Measurements from ENCODE around the gene KCNE1.
"Not testable (repeated sequence)": the region's sequence is repeated elsewhere in the genome, so short reads cannot be mapped to it uniquely, and the experiment has no call there.

Gene KCNE1

DNA sequence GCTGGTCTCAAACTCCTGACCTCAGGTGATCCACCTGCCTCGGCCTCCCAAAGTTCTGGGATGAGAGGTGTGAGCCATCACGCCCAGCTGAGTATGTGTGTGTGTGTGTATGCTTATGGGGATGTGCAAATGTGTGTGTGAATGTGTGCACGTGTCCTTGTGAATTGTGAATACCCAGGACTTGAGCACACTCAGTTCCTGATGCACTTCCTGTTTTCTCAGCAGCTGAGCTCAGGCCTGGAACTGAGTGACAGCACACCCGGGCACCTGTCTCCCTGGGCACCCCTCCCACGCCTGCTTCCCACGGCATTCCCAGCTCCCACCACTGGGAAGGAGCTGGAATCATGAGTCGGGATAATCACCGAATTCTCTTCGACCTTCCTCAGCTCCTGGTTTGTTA is 104.7 kb downstream of the KCNE1 start:
- DNase-seq (ENCODE audit: low spot score): not testable (repeated sequence)

DNA sequence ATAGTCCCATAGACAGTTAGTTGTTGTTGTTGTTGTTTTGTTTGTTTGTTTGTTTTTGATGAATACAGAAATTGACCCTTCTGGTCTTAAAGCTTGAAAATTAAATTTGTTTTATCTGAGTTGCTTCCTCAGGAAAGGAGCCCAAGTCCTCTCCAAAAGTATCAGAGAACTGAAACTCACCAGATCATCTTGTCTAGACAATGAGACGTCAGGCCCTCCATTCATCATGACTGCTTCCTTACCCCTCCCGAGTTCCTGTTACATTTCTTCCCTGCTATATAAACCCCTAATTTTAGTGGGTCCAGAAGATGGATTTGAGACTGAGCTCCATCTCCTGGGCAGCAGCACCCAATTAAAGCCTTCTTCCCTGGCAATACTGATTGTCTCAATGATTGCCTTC is 105.3 kb downstream of the KCNE1 start:
- DNase-seq (ENCODE audit: low spot score): not testable (repeated sequence)

DNA sequence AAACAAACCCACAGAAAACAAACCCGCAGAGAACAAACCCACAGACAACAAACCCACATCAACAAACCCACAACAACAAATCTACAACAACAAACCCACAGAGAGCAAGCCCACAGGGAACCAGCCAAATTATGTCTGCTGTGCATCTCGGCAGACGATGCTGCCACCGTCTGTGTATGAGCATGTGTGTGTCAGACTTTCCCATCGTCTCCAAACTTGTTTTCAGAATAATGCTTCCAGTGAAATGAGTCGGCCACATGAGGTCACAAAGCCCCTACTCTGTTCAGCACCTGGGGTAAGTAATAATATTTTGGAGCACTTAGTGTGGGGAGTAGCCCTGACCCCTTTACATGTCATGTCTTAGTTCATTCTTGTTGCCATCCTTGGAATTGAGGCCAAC is 105.9 kb downstream of the KCNE1 start:
- not testable (repeated sequence) for DNase-seq (ENCODE audit: low spot score)

DNA sequence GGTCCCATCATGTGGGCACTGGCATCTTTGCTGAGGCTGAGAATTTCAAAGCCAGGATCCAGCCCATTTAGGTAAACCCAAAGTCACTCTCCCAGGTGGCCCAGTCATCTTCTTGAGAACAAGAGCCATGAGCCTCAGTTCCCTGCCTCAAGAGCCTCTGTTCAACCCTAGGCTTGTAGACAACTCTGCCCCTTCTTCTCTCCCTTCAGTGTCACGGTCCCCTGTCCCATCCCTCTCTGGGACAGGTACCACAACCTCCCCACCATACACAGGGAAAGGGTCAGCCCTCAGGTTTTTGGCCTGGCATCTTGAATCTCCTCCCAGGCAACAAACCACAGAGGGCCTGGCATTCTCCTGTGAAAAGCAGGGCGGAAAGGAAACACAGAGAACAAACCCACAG is 106.3 kb downstream of the KCNE1 start:
- not testable (repeated sequence) for DNase-seq (ENCODE audit: low spot score)

DNA sequence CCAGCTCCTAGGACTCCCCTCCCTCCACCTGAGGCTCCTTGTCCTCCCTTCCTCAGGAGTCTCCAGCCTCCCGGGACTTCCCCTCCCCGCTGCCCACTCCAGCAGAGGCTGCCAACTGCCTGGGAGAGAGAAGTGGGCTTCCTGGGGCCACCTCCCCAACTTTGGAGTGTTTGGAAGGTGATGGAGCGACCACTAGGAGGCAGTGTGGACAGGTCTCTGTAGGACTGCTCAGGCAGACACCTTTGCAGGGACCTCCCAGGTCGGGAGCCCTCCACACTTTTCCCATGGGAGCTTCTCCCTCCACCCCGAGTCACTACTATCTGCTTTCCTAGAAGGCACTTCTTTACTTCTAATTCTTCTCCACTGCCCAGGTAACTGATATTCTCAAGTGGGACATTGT is 107.3 kb downstream of the KCNE1 start:
- DNase-seq (ENCODE audit: low spot score): not testable (repeated sequence)

DNA sequence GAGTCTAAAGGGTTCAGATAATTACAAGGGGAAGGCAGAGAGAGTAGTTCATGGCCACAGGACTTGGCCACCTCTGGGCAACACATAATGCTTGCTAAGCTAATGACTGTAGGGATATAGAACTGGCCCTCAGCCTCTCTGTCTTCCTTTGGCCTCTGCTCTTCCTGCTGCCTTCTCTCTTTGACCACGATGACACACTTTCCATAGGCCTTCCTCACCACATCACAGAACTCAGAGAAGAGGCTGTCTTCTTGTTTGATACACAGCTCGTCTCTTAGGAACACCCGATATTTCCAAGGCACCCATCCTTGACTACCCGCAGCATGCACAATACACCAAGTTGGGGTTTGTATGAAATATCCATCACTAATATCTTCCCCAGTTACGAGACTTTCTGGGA is 111.5 kb downstream of the KCNE1 start:
- not testable (repeated sequence) for DNase-seq (ENCODE audit: low spot score)
